ENCODE data around the gene USP4. TPM values are rescaled to one million over a fixed set of nuclear protein-coding genes. Genes with fewer than 3 reads are reported as not detected.

USP4 gene
- total and polyA plus RNA-seq, 2 donors from 2014 or later: 28.5 to 72.5 TPM

GRCh38 chr3:49296781-49297411, 43.0 kb downstream of the USP4 start:
- peaks cover 7 to 63% (median 33%) of the 10 kb centered on the region in 3 donors for H3K36me3 ChIP-seq (ENCODE audit: control insufficient read depth in 2 of 3, insufficient read depth in 3 of 3, low read length in 3 of 3)

DNA sequence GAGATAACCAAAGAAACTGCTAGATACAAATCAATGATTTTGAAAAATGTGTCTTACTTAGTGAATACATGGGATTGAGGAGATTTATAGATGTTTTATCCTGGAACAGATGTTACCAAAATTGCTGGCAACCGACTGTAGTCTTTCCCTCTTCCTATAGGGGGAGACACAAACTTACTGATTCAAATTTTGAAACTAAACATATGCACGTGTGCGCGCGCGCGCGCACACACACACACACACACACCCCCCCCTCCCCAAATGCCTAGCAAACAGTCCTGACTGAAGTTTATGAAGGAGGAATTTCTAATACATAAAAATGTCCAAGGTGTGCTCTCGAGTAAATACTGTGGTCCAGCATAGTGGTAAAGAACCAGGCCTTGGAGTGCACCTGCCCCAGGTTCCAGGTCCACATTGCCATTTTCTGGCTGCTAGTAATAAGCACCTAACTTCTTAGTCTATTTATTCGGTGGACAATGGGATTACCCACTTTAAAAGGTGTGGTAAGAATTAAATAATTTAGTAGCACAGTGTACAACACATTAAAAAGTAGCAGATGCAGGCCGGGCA, 44.3 kb downstream of the USP4 start:
- H3K4me3 ChIP-seq (ENCODE audit: low read length in 3 of 3): no peak overlapping the region
- no peaks in the 10 kb centered on the region for H3K9me3 ChIP-seq (ENCODE audit: control insufficient read depth in 2 of 3, insufficient read depth in 1 of 3, low read length in 3 of 3)
- intact Hi-C loops (cut with DNase I): loop anchor here (10.0 kb wide), 1 partner anchor 149 kb away; no protein-coding TSS in a partner anchor
- H3K27me3 ChIP-seq (ENCODE audit: control insufficient read depth, insufficient read depth, low read length): no peaks in the 10 kb centered on the region
- TF ChIP-seq CTCF (IDR thresholded peaks at IDR 0.05; ENCODE audit: borderline replicate concordance, extremely low read depth, insufficient read depth): peak; percentile 51
- H3K4me1 ChIP-seq (ENCODE audit: control insufficient read depth in 2 of 3, insufficient read depth in 2 of 3, low read depth in 1 of 3, low read length in 3 of 3): peaks cover 0 to 5% (median 0%) of the 10 kb centered on the region in 3 donors
- H3K27ac ChIP-seq (ENCODE audit: low read depth in 2 of 2, low read length in 2 of 2): no peak overlapping the region
- no peak overlapping the region for H3K9ac ChIP-seq (ENCODE audit: low read length in 3 of 3)
- DNase-seq (peak in 3 of 5 donors; percentile 7 to 31 (median 12)), FAIRE-seq (no peak)
- H3K36me3 ChIP-seq (ENCODE audit: control insufficient read depth in 2 of 3, insufficient read depth in 3 of 3, low read length in 3 of 3): peaks cover 4 to 61% (median 28%) of the 10 kb centered on the region in 3 donors

More at GRCh38 chr3:49296781-49297411, 43.0 kb downstream of the USP4 start:
- H3K4me3 ChIP-seq (ENCODE audit: low read length in 3 of 3): no peak overlapping the region
- H3K9ac ChIP-seq (ENCODE audit: low read length in 3 of 3): no peak overlapping the region
- H3K9me3 ChIP-seq (ENCODE audit: control insufficient read depth in 2 of 3, insufficient read depth in 1 of 3, low read length in 3 of 3): no peaks in the 10 kb centered on the region
- H3K4me1 ChIP-seq (ENCODE audit: control insufficient read depth in 2 of 3, insufficient read depth in 2 of 3, low read depth in 1 of 3, low read length in 3 of 3): peaks cover 0 to 5% (median 0%) of the 10 kb centered on the region in 3 donors
- no peak for TF ChIP-seq CTCF (IDR thresholded peaks at IDR 0.05; ENCODE audit: borderline replicate concordance, extremely low read depth, insufficient read depth)
- DNase-seq (no peak), FAIRE-seq (no peak)
- intact Hi-C loops (cut with DNase I): loop anchor here (10.0 kb wide), 1 partner anchor 148 kb away; no protein-coding TSS in a partner anchor
- H3K27ac ChIP-seq (ENCODE audit: low read depth in 2 of 2, low read length in 2 of 2): peak overlapping the region in 1 of 2 donors; percentile 70
- no peaks in the 10 kb centered on the region for H3K27me3 ChIP-seq (ENCODE audit: control insufficient read depth, insufficient read depth, low read length)

DNA sequence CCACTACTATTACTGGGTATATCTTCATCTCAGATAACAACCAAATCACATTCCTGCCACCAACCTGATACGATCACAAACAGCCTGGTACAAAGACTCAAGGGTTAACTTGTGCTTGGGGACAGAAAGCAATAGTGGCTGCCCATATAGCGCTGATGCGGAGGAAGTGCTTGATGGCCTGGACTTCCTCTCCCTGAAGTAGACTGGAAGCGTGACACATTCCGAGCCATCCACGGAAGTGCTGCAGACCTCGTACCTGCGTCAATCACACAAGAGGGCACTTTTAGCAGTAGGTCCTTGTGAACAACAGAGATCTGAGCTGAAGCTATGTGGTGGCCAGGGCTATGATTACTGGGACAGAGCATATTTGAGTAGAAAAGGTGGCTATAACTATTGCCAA, 45.5 kb downstream of the USP4 start:
- Histone ChIP-seq H3K27me3 (ENCODE audit: control insufficient read depth, insufficient read depth, low read length) (no peaks in the 10 kb centered on the region), H3K9ac (ENCODE audit: low read length in 3 of 3) (no peak overlapping the region), H3K4me1 (ENCODE audit: control insufficient read depth in 2 of 3, insufficient read depth in 2 of 3, low read depth in 1 of 3, low read length in 3 of 3) (peaks cover 0 to 5% (median 0%) of the 10 kb centered on the region in 3 donors), H3K36me3 (ENCODE audit: control insufficient read depth in 2 of 3, insufficient read depth in 3 of 3, low read length in 3 of 3) (peaks cover 4 to 64% (median 24%) of the 10 kb centered on the region in 3 donors), H3K4me3 (ENCODE audit: low read length in 3 of 3) (no peak overlapping the region), H3K27ac (ENCODE audit: low read depth in 2 of 2, low read length in 2 of 2) (no peak overlapping the region), H3K9me3 (ENCODE audit: control insufficient read depth in 2 of 3, insufficient read depth in 1 of 3, low read length in 3 of 3) (no peaks in the 10 kb centered on the region)
- TF ChIP-seq CTCF (IDR thresholded peaks at IDR 0.05; ENCODE audit: borderline replicate concordance, extremely low read depth, insufficient read depth): no peak
- FAIRE-seq: no peak
- no peak for DNase-seq
- intact Hi-C loops (cut with DNase I): loop anchor here (10.0 kb wide), 1 partner anchor 150 kb away; no protein-coding TSS in a partner anchor
